Mucosa of descending colon (tissue), 3 donors: Measurements from ENCODE around the gene PHC2. TPM values are rescaled to one million over a fixed set of nuclear protein-coding genes. Genes with fewer than 3 reads are reported as not detected.
A peak's percentile ranks its signal among the peaks of the same experiment; 100 is the strongest.

Experiments used
- ATAC-seq: fragments of 200-7000 bp; cut with Tn5 transposase; one replicate; pipeline ENCODE4 v1.9.1; 2020; ENCODE audit warnings: mild to moderate bottlenecking, moderate library complexity
- DNase-seq, 3 donors: peaks; one replicate each; pipeline ENCODE4 v3.0.0-alpha.2; 2020
- H3K36me3 ChIP-seq: fragments of 200-600 bp; one replicate; pipeline ENCODE4 v1.8.0; 2021; ENCODE audit warnings: low read depth, mild to moderate bottlenecking
- H3K4me1 ChIP-seq: fragments of 200-600 bp; one replicate; pipeline ENCODE4 v1.8.0; 2021; ENCODE audit warnings: low read depth, mild to moderate bottlenecking
- H3K4me3 ChIP-seq: fragments of 200-600 bp; one replicate; pipeline ENCODE4 v1.8.0; 2021; ENCODE audit warnings: mild to moderate bottlenecking
- H3K9me3 ChIP-seq: fragments of 200-600 bp; one replicate; pipeline ENCODE4 v1.8.0; 2021; ENCODE audit warnings: mild to moderate bottlenecking
- CTCF ChIP-seq: fragments of 200-600 bp; IDR thresholded peaks from one replicate; pipeline ENCODE4 v1.8.0; 2022; ENCODE audit warnings: antibody characterized with exemption, mild to moderate bottlenecking
- intact Hi-C, 2 donors: fragments of 100-400 bp; cut with DNase I in 1 of 2; cut with micrococcal nuclease in 1 of 2; formaldehyde crosslinking; loops; one replicate each; pipeline versions ENCODE4 v1.11.0 to v1.11.1; 2022; cut with DNase I, micrococcal nuclease
- total RNA-seq, 3 donors: library from RNA; stranded (reverse); fragmentation: NEBNext Ultra II Directional in 2 of 3; extraction: Animal tissue kit (Norgen Biotek cat#: 25700) in 2 of 3; gene quantifications; one replicate each; pipeline versions ENCODE4 v1.2.1 to v1.2.4, GENCODE V29; 2021 to 2023
- donor health status: DM: no; HTN: no; CAD: no; lungs with moderate emphysema.
- donor health status: DM: no; HTN: no; CAD: no.
- donor health status: DM: no; HTN: yes; CAD: no.

Gene PHC2
- total RNA-seq, 3 donors from 2014 or later, result 49.5 to 99.0 (median 60.5) TPM

DNA sequence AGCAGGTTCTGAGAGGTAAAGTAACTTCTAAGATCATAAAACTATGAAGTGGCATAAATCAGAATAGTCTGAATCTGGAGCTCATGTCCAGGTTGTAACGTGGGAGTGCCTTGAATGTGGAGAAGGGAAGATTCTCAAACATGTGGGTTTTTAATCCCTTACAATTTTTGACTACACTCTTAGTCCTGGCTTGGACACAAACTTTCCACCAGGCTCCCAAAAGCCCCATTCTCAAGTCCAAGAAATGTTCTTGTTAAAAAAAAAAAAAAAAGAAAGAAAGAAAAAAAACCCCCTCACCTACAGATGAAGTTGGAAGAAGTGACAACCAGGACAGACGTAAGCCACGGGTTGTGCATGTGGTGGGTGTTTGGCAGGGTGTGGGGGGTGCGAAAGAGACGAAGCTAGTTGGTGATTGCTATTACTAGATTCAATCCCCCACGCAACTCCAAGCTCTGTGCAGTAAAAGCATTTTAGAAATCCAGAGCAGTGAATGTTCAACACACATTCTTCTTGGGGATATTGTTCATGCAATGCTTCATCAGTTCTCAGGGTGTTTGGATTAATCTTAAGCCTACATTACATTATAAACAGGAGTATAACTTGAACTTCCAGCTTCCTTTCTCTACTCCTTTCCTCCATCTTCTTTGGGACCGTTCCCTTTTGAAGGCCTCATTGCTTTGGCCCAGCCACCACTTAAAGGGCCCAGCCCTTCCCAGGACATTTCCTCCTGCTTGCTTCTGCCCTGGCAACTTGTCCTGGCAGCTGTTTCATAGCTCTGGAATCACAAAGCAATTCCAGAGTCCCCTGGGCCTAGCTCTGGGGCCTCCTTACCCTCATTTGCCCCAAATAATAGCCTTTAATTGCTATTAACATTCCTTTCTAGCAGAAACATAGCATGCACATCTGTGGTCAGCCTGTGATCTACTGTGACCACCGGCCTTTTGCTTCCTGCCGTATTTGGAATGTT lies 41.8 kb downstream of the PHC2 start:
- Histone ChIP-seq H3K9me3 (no peaks in the 10 kb centered on the region), H3K4me1 (peaks cover 9% of the 10 kb centered on the region), H3K36me3 (no peaks in the 10 kb centered on the region), H3K4me3 (no peak overlapping the region)
- intact Hi-C loops, result no loop called here
- no peak for TF ChIP-seq CTCF
- ATAC-seq (no peak), DNase-seq (no peak)

GRCh38 chr1:33387625-33388024 lies 43.3 kb downstream of the PHC2 start:
- DNase-seq (peak in 1 of 3 donors; percentile 15), ATAC-seq (peak; percentile 66)
- Histone ChIP-seq H3K4me3 (no peak overlapping the region), H3K36me3 (no peaks in the 10 kb centered on the region), H3K4me1 (peaks cover 9% of the 10 kb centered on the region), H3K9me3 (no peaks in the 10 kb centered on the region)
- intact Hi-C loops, result no loop called here
- no peak for TF ChIP-seq CTCF

DNA sequence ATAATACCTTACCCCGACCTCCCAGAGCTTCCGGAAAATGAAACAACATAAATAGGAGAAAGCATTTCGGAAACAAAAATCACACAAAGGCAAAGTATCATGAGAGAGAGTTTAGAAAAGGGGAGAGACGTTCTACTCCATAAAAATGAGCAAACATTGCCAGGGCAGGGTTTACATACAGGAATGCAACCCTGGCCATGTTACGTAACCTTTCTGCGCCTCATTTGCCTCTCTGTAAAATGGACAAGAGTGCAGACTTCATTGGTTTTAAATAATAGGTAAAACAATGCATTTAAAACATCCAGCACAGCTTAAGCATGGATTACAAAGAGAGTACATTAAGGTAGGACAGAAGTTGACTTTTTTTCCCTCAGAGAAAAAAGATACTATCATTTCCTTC lies 45.6 kb downstream of the PHC2 start:
- ATAC-seq (no peak), DNase-seq (no peak)
- H3K4me1 ChIP-seq, result peaks cover 9% of the 10 kb centered on the region
- intact Hi-C loops, result no loop called here
- TF ChIP-seq CTCF, result no peak
- no peaks in the 10 kb centered on the region for H3K36me3 ChIP-seq
- H3K9me3 ChIP-seq, result no peaks in the 10 kb centered on the region
- no peak overlapping the region for H3K4me3 ChIP-seq

DNA sequence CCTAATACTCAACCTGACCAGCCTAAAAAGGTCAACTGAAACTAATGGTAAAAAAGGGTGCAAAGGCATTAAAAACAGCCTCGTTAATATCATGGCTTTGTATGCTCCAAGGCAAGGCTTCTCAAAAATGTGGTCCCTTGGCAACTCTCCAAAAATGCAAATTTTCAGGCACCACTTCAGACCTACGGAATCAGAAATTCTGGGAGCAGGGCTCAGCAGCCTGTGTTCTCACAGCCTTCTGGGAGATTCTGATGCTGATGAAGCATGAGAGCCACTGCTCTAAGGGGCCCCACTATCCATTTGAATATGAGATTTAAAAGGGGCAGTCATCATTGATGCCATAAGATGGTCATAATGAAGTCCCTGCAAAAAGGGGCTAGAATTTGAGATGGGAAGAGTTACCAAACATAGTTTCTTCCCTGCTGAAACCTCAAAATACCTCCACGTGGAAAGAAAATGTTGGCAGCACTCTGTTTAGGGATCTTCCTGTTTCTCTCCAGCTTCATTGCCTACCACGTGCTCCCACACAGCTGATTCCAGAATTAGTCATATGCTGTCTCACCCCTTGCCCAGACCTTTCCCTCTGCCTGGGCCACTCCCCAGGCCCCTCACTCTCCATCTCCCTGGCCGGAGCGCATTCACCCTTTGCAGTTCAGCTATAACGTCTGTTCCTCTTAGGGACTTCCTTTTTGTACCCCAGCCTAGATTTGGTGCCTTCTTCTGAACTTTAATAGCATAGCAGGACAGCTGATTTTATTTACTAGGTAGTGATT lies 46.7 kb downstream of the PHC2 start:
- no peak for TF ChIP-seq CTCF
- Histone ChIP-seq H3K36me3 (no peaks in the 10 kb centered on the region), H3K4me1 (peaks cover 9% of the 10 kb centered on the region), H3K4me3 (no peak overlapping the region), H3K9me3 (no peaks in the 10 kb centered on the region)
- DNase-seq (no peak), ATAC-seq (no peak)
- intact Hi-C loops, result no loop called here

GRCh38 chr1:33383489-33383888 lies 47.4 kb downstream of the PHC2 start:
- no peak for DNase-seq
- intact Hi-C loops, result no loop called here
- ATAC-seq, result no peak

More at GRCh38 chr1:33383489-33383888, 47.4 kb downstream of the PHC2 start:
- Histone ChIP-seq H3K4me1 (peaks cover 4% of the 10 kb centered on the region), H3K36me3 (no peaks in the 10 kb centered on the region), H3K9me3 (no peaks in the 10 kb centered on the region), H3K4me3 (no peak overlapping the region)
- no peak for TF ChIP-seq CTCF
